ENCODE data around the gene MAPKAP1.

GRCh38 chr9:125399666-125400065 lies 307.3 kb downstream of the MAPKAP1 start:
- no peak for TF ChIP-seq PAX5 (IDR thresholded peaks at IDR 0.05; ENCODE audit: insufficient read depth, low read length, severe bottlenecking)
- no peak for TF ChIP-seq POLR2A (IDR thresholded peaks at IDR 0.05; ENCODE audit: low read depth, low read length)
- no peak for TF ChIP-seq POLR2AphosphoS5 (IDR thresholded peaks at IDR 0.05; ENCODE audit: low read depth, low read length)
